Measurements from ENCODE around the gene KAZALD1.
A peak's percentile ranks its signal among the peaks of the same experiment; 100 is the strongest.

KAZALD1 gene

DNA sequence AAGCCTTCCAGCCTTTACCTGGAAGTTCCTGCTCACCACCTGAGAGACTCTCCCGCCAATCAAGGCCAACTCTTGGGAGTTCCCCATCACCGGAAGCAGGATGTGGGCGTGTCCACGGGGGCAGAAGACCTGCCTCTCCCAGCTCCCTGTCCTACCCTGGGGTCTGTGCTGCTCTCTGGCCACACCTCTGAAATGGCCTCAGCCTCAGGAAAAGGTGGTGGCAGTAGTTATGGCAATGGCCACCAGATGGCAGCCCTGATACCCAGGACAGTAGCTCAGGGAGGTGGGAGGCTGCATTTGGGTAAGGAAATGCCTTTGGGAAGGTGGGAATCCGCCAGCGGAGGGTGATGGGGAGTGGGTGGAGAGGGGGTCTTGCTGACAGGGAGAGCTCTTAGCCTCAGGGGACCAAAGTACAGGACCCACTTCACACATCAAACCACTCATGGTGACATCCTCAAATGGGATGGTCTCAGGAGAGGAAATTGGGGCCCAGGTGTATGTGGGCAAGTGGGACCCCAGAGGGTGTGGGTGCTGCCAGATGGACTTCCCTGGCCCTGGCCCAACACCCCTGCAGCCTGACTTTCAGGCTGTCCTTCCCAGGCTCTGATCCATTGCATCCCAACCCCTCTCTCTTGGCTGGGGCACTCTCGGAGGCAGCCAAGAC is 33.9 kb downstream of the KAZALD1 start:
- peak; percentile 79 for DNase-seq

DNA sequence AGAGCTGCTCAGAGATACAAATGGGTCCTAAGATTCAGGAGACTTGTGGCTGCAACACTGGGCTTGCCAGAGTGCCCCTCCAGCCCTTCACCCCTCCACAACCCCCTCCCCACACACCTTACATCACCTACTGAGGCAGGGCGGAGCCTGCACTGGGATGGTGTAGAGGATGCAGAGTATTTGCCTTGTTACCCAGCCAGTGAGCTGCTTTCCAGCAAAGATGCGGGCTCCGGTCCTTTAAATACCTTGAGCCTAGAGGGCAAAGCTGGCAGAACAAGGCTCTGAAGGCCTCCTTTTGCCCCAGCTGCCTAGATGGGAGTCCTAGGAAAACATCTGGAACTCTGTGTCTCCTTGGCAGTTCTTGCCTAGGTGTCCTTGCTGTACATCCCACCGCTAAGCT is 34.6 kb downstream of the KAZALD1 start:
- DNase-seq, result no peak

DNA sequence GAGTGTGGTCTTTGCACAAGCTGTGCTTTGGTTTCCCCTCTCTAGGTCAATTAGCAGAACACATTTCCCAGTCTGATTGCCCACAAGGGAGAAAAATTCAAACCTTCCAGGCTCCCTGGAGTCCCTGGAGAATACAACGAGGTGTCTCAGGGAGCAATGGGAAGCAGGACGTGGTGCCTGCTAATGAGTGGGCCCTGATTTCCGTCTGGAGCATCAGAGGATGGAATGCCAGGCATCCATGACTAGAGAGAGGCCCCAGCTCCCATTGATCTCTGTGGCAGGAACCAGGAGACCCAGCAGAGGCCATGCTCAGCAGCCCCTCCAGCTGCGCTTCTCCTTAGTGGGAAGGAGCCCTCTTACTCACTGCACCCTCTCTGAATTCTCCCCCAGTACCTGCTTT is 36.1 kb downstream of the KAZALD1 start:
- DNase-seq, result no peak

DNA sequence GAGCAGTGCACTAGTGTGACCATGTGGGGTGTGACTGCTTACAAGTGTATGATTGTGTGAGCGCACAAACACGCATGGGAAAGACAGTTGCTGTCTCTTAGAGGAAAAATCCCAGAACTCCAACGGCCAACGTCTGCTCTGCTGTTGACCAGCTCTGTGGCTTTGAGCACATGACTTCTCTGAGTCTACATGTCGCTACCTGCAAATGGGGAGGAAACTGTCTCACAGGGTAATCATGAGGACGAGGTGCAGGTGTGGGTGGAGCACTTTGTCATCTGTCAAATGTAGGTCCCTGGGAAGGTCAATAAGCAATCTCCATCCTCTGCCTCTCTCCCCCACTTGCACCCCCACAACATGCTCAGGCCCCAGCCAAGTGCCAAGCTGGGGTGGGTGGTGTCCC is 38.1 kb downstream of the KAZALD1 start:
- DNase-seq, result no peak

DNA sequence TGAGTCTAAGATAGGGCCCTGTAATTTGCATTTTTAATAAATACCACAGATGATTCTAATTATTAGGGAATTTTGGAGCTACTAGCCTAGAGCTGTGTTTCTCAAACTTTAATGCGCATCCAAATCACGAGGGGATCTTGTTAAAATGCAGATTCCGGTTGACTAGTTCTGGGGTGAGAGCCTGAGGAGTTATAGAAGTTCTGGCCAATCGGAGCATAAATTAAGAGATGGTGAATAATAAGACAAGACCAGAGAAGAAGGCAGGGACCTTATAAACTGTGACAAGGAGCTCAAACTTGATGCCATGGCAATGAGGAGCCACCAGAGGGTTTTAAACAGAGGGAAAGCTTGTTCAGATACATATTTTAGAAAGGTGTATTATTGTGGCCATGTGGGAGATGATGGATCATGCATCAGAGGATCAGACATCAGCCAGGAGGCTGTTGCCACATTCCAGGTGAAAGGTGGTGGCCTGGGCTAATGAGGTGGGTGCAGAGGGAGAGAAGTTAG is 39.6 kb downstream of the KAZALD1 start:
- no peak for DNase-seq

DNA sequence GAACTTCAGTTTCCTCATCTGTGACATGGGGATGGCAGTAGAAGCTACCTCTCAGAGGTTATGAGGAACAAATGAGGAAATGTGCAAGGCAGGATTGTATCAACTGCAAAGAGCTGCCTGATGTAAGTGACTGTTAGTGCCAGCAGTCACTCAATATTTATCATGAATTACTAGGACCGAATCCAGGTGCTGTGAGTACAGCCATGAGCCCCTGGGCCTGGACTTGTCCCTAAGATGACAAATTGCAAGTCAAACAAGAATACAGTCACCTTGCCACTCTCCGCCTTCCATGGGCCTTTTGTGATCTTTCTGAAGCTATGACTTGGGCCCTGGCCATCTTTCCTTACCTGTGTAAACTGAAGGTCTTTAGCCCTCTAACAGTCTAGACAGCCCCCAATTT is 41.6 kb downstream of the KAZALD1 start:
- DNase-seq, result no peak

DNA sequence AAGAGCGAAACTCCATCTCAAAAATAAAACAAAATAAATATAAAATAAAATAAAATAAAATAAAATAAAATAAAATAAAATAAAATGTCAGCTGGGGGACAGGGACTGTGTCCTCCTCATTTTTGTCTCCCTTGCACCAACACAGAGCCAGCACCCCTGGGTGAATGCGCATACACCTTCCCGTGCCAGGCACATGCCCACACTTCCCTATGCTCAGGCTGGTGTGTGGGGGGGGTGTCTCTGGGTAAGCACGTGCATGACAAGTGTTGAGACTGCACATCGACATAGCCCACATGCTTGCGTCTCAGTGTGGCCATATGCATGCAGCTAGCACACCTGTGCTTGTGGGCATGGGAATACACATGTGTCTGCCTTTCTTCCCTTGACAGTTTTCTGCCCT is 44.6 kb downstream of the KAZALD1 start:
- DNase-seq, result no peak

DNA sequence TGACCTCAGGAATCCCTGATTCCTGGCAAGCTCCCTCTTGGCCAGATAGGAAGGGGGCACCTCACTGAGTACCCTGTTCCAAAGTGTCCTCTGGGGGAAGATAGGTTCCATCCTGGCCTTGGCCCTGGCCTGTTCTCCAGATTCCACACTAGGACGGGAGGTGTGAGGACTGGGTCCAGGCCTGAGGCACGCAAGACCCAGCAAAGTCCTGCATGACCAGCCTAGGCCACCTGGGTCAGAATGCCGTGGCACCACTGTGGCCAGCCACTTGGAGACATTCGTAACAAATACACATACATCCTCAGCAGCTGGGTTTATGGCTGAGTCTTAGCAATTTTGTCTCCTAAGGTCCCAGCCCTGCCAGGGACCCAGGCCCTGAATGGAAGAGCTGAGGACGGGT is 46.0 kb downstream of the KAZALD1 start:
- DNase-seq, result no peak

DNA sequence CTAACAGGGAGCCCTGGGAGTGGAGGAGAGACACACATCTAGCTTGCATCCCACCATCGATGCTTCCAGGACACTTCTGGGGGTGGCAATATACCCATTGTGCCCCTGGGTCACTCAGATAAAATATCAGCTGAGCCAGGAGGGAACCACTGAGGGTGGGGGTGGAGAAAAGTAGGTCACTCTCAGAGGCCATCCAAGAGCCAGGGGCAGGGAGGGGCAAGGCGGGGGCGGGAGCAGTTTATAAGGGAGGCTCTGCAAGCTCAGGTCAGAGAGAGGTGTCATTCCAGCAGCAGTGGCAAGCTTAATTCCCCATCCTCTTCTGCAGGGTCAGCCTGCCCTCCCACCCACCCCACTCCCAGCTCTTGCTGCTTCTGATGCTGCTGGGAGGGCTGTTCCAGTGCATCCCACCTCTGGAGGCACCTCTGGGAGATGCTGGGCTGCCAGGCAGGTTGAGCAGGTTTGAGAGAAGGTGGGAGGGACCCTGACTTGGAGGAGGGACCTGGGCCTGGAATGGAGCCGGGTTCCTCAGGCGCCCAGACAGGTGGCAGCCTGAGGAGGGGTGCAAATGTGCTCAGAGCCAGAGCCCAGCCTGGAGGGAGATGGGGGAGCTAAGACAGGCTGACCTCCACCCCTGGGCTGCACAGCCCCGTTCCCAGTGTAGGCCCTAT is 49.2 kb downstream of the KAZALD1 start:
- no peak for DNase-seq

DNA sequence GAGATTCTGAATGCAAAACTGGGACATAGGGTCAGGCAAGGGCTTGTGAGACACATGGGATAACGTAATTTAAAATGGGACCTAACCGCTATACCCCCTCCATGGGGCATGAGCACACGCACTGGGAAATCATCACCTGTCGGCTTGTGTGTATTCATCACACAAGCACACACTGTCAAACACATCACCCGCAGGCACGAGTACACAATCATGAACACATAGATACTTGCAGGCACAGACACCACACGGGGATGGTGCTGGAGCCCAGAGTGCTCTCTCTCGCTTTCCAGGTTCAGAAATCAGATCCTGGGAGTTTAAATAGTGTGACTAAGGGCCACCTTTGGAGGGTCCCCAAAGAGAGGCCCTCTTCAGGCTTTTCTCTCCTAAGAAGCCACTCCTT is 49.8 kb downstream of the KAZALD1 start:
- DNase-seq, result no peak

DNA sequence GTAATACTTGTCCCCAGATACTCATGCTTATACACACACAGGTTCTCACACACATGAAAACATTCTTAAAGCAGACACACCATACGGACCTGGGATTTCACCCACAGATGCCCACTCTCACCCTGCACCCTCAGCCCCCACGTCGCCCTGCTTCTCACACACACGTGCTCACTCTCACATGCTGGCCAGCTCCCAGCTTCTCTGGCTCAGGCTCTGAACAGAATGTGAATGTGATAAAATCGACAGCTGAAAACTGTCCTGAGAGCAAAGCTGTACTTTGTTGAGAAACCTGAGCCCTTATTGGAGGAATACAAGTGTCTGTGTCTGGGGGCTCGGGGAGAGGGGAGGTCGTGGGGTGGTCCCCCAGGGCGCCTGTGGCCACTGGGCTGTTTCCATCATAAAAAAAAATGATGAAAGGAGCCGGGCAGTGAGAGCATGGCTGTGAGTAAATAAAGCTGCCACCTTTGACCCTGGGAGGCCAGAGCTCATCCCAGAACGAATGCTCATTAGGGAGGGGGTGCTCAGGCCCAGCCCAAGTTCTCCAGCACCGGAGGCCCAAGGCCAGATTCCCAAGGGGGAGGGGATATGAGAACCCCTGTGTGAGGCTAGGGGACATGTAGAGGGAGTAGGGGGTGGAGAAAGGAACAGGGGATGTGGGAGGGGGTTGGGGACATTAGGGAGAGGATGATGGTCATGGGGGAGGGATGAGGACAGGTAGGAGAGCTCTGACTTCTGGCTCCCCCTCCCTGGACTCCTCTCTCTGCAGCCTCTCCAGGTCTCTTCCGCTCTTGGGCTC is 51.2 kb downstream of the KAZALD1 start:
- no peak for DNase-seq

DNA sequence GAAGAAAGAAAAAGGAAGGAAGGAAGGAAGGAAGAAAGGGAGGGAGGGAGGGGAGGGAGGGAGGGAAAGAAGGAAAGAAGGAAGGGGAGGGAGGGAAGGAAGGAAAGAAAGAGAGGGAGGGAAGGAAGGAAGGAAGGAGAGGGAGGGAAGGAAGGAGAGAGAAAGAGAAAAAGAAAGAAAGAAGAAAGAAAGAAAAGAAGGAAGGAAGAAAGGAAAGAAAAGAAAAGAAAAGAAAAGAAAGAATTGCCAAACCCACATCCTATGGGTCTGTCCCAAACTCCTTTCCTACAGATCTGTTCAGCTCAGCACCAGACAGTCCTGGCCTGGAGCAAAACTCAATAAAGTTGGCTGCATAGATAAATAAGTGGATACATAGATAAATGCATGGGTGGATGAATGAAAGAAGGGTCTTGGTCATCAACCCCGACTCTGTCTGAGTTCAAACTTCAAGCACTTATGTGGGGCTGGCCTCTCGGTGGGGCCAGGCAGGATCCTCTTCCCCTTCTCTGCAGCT is 52.2 kb downstream of the KAZALD1 start:
- DNase-seq, result no peak

DNA sequence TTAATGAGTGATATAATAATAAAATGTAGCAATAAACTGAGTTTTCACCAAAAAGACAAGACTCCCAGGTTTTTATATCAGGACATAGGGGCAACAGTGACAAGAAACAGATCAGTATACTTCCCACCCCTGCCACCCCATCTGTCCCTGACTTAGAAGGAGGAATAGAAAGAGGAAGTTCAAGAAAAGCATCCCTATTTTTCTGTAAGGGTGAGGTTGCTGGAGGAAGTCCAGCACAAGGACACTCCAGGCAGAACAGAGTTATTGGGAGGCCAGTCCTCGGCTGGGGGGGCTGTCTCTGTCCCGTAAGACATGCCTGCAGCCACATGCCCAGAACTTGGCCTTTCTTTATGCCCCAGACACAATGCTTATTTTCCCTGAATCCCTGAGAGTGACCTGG is 52.9 kb downstream of the KAZALD1 start:
- DNase-seq, result no peak
